Keratinocyte (primary cell): ENCODE results near the gene B3GNT5. TPM values are rescaled to one million over a fixed set of nuclear protein-coding genes. Genes with fewer than 3 reads are reported as not detected.

Experiments
- DNase-seq: peaks from one replicate; pipeline ENCODE4 v3.0.0-alpha.2; 2011; ENCODE audit warnings: low read depth, missing footprints, low spot score
- FAIRE-seq: peaks from 2 replicates; lab custom pipeline; 2011; peaks lifted over from hg19 to GRCh38; lab: Jason Lieb, UNC
- H2AFZ ChIP-seq: 2 replicates; pipeline ENCODE4 v1.6.0; 2012; ENCODE audit warnings: low read length, control low read depth, inconsistent platforms; ENCODE audit not compliant: control insufficient read depth
- H3K27ac ChIP-seq: 2 replicates; pipeline ENCODE4 v1.5.1; 2011; ENCODE audit warnings: low read length; ENCODE audit not compliant: control insufficient read depth, insufficient read depth
- H3K27me3 ChIP-seq: 3 replicates; pipeline ENCODE4 v1.6.0; 2011; ENCODE audit warnings: low read length; ENCODE audit not compliant: control insufficient read depth, insufficient read depth; ENCODE audit errors: extremely low read depth
- H3K36me3 ChIP-seq, 2 experiments: 2 replicates in 1 of 2; 3 replicates in 1 of 2; pipeline ENCODE4 v1.5.1; 2011; ENCODE audit warnings: low read length in 2 of 2, mild to moderate bottlenecking in 1 of 2; ENCODE audit not compliant: control insufficient read depth in 2 of 2, insufficient read depth in 2 of 2; ENCODE audit errors: extremely low read depth in 1 of 2
- H3K4me1 ChIP-seq: 3 replicates; pipeline ENCODE4 v1.5.1; 2011; ENCODE audit warnings: low read length; ENCODE audit not compliant: control insufficient read depth, insufficient read depth; ENCODE audit errors: extremely low read depth
- H3K4me2 ChIP-seq: 3 replicates; pipeline ENCODE4 v1.6.0; 2011; ENCODE audit warnings: low read depth, low read length; ENCODE audit not compliant: control insufficient read depth, insufficient read depth; ENCODE audit errors: extremely low read depth
- H3K4me3 ChIP-seq, 3 experiments: fragments of 200-600 bp in 1 of 3; sonication (generic) in 1 of 3; 2 replicates in 2 of 3; 3 replicates in 1 of 3; pipeline ENCODE4 v1.5.1; 2011 to 2016; ENCODE audit warnings: low read length in 3 of 3, mild to moderate bottlenecking in 3 of 3, control low read depth in 2 of 3, inconsistent platforms in 1 of 3, low read depth in 1 of 3, mixed read lengths in 1 of 3, mixed run types in 1 of 3, moderate library complexity in 1 of 3; ENCODE audit not compliant: control insufficient read depth in 2 of 3, insufficient read depth in 2 of 3; ENCODE audit errors: extremely low read depth in 1 of 3
- H3K79me2 ChIP-seq: 2 replicates; pipeline ENCODE4 v1.6.0; 2012; ENCODE audit warnings: low read length; ENCODE audit not compliant: control insufficient read depth, insufficient read depth
- H3K9ac ChIP-seq: 3 replicates; pipeline ENCODE4 v1.6.0; 2011; ENCODE audit warnings: low read length; ENCODE audit not compliant: control insufficient read depth, insufficient read depth; ENCODE audit errors: extremely low read depth
- H3K9me1 ChIP-seq: 3 replicates; pipeline ENCODE4 v1.6.0; 2011; ENCODE audit warnings: low read length; ENCODE audit not compliant: control insufficient read depth, insufficient read depth; ENCODE audit errors: extremely low read depth
- H3K9me3 ChIP-seq: 2 replicates; pipeline ENCODE4 v1.5.1; 2012; ENCODE audit warnings: low read depth, low read length; ENCODE audit not compliant: control insufficient read depth
- H4K20me1 ChIP-seq: 3 replicates; pipeline ENCODE4 v1.6.0; 2011; ENCODE audit warnings: low read length; ENCODE audit not compliant: control insufficient read depth, insufficient read depth; ENCODE audit errors: extremely low read depth
- CTCF ChIP-seq, 3 experiments: IDR thresholded peaks in 1 of 3; conservative IDR thresholded peaks in 1 of 3; optimal IDR thresholded peaks in 1 of 3; 2 replicates in 2 of 3; 3 replicates in 1 of 3; pipeline versions ENCODE3 to v1.5.1; 2011; ENCODE audit warnings: low read length in 3 of 3, mild to moderate bottlenecking in 3 of 3, moderate library complexity in 2 of 3, control low read depth in 1 of 3, inconsistent platforms in 1 of 3; ENCODE audit not compliant: insufficient read depth in 2 of 3; ENCODE audit errors: extremely low read depth in 1 of 3
- EZH2 ChIP-seq: IDR thresholded peaks from one replicate; pipeline ENCODE4 v1.6.1; 2012; ENCODE audit warnings: inconsistent platforms, mild to moderate bottlenecking, low read length, moderate library complexity
- dilution Hi-C: fragments of 300-500 bp; cut with MboI; formaldehyde crosslinking; loops from one replicate; pipeline ENCODE4 v1.7.0; 2020; ENCODE audit warnings: low sequenced_read_pairs; ENCODE audit not compliant: extremely low pct_ligation_motif_present
- polyA plus RNA-seq, 5 experiments: library from polyadenylated mRNA; depleted of rRNA in 3 of 5; stranded (reverse) in 3 of 5; stranded (forward) in 1 of 5; unstranded in 1 of 5; fragments of >200 nt; gene quantifications; 1 replicate in 1 of 5; 2 replicates in 3 of 5; 3 replicates in 1 of 5; pipeline versions ENCODE4 v1.2.1 to v1.2.3, GENCODE V29; 2011 to 2012; ENCODE audit warnings: missing spikeins in 2 of 5, low read depth in 1 of 5, low replicate concordance in 1 of 5

The B3GNT5 gene
- polyA plus RNA-seq, 1 donor (not counting 4 experiments of a cell fraction or from before 2014, with no cell fraction given) = 66.6 TPM

GRCh38 chr3:183253528-183254486, 754 bp downstream of the B3GNT5 start:
- Histone ChIP-seq H3K4me2 (peak overlapping the region; percentile 94), H3K4me1 (peaks cover 23% of the 10 kb centered on the region), H3K9me1 (no peaks in the 10 kb centered on the region), H3K27me3 (no peaks in the 10 kb centered on the region), H3K9ac (peak overlapping the region; percentile 96), H3K4me3 (peak overlapping the region; percentile 79 to 89 (median 86)), H3K9me3 (no peaks in the 10 kb centered on the region), H4K20me1 (peaks cover 2% of the 10 kb centered on the region), H2AFZ (no peak overlapping the region), H3K79me2 (peaks cover 56% of the 10 kb centered on the region), H3K36me3 (peaks cover 3 to 4% of the 10 kb centered on the region in 2 experiments), H3K27ac (peak overlapping the region; percentile 94)
- dilution Hi-C loops = no loop called here
- no peak for DNase-seq
- no peak for FAIRE-seq
- TF ChIP-seq CTCF (optimal IDR thresholded peaks at IDR 0.05 in 1 of 3, IDR thresholded peaks at IDR 0.05 in 1 of 3, conservative IDR thresholded peaks at IDR 0.05 in 1 of 3; ENCODE audit: extremely low read depth in 1 of 3, insufficient read depth in 2 of 3, low read length in 3 of 3) = peak in 1 of 3 experiments; percentile 32
- no peak for TF ChIP-seq EZH2

GRCh38 chr3:183254487-183255347, 1.7 kb downstream of the B3GNT5 start:
- no peak for TF ChIP-seq CTCF (optimal IDR thresholded peaks at IDR 0.05 in 1 of 3, IDR thresholded peaks at IDR 0.05 in 1 of 3, conservative IDR thresholded peaks at IDR 0.05 in 1 of 3; ENCODE audit: extremely low read depth in 1 of 3, insufficient read depth in 2 of 3, low read length in 3 of 3)
- TF ChIP-seq EZH2 = no peak
- peaks cover 3 to 8% of the 10 kb centered on the region in 2 experiments for H3K36me3 ChIP-seq
- H2AFZ ChIP-seq = no peak overlapping the region
- H3K4me2 ChIP-seq = peak overlapping the region; percentile 94
- no peaks in the 10 kb centered on the region for H3K9me3 ChIP-seq
- peaks cover 65% of the 10 kb centered on the region for H3K79me2 ChIP-seq
- peaks cover 32% of the 10 kb centered on the region for H3K4me1 ChIP-seq
- dilution Hi-C loops = no loop called here
- peak overlapping the region; percentile 96 for H3K9ac ChIP-seq
- peaks cover 2% of the 10 kb centered on the region for H4K20me1 ChIP-seq
- FAIRE-seq (no peak), DNase-seq (no peak)
- H3K9me1 ChIP-seq = no peaks in the 10 kb centered on the region
- peak overlapping the region; percentile 94 for H3K27ac ChIP-seq
- H3K27me3 ChIP-seq = no peaks in the 10 kb centered on the region
- peak overlapping the region; percentile 79 to 89 (median 86) for H3K4me3 ChIP-seq
